ENCODE data around the gene PALB2.

PALB2 gene

DNA sequence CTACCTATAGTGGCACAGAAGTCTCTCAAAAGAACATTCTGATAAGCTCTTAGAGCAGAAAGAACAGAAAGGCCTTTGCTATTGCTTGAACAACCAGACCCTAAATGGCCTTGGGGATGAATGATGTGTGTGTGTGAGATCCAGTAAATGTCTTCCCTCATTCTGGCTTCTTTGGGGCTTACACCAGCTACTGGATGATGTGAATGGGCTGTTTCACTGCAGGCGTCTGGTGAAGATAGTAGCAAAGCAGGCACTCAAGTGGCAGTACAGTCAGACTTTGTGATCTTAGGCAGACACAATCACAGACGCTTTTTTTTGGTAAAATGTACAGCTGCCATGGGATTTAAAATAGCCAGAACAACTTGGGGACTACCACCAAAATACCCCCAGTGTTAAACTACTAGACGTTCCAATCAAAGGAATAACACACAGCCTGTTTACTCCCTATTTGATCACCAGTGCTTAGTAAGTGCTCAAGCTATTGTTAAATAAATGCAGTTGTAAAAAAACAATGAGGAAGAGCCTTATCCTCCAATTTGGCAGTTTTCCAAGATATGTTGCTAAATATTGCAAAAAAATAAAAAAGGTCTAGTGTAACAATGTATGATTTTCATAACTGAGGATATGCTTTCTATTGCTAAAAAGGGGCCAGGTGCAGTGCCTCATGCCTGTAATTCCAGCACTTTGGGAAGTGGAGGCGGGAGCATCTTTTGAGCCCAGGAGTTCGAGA is 62.8 kb downstream of the PALB2 start:
- H3K4me3 ChIP-seq (ENCODE audit: low read depth, low read length) = no peak overlapping the region
- TF ChIP-seq, protein P1, sequence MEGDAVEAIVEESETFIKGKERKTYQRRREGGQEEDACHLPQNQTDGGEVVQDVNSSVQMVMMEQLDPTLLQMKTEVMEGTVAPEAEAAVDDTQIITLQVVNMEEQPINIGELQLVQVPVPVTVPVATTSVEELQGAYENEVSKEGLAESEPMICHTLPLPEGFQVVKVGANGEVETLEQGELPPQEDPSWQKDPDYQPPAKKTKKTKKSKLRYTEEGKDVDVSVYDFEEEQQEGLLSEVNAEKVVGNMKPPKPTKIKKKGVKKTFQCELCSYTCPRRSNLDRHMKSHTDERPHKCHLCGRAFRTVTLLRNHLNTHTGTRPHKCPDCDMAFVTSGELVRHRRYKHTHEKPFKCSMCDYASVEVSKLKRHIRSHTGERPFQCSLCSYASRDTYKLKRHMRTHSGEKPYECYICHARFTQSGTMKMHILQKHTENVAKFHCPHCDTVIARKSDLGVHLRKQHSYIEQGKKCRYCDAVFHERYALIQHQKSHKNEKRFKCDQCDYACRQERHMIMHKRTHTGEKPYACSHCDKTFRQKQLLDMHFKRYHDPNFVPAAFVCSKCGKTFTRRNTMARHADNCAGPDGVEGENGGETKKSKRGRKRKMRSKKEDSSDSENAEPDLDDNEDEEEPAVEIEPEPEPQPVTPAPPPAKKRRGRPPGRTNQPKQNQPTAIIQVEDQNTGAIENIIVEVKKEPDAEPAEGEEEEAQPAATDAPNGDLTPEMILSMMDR (IDR thresholded peaks at IDR 0.05; ENCODE audit: low read depth, low read length) = no peak

GRCh38 chr16:23577493-23577892 is 63.6 kb downstream of the PALB2 start:
- TF ChIP-seq, protein P1 (IDR thresholded peaks at IDR 0.05; ENCODE audit: low read depth, low read length) = no peak
- H3K4me3 ChIP-seq (ENCODE audit: low read depth, low read length) = no peak overlapping the region

GRCh38 chr16:23575834-23576233 is 65.3 kb downstream of the PALB2 start:
- TF ChIP-seq, protein P1 (IDR thresholded peaks at IDR 0.05; ENCODE audit: low read depth, low read length) = no peak
- H3K4me3 ChIP-seq (ENCODE audit: low read depth, low read length) = no peak overlapping the region

- no peak overlapping the region for H3K4me3 ChIP-seq (ENCODE audit: low read depth, low read length)
- TF ChIP-seq, protein P1 (IDR thresholded peaks at IDR 0.05; ENCODE audit: low read depth, low read length) = no peak
Measured at GRCh38 chr16:23573817-23574216, 67.3 kb downstream of the PALB2 start.

DNA sequence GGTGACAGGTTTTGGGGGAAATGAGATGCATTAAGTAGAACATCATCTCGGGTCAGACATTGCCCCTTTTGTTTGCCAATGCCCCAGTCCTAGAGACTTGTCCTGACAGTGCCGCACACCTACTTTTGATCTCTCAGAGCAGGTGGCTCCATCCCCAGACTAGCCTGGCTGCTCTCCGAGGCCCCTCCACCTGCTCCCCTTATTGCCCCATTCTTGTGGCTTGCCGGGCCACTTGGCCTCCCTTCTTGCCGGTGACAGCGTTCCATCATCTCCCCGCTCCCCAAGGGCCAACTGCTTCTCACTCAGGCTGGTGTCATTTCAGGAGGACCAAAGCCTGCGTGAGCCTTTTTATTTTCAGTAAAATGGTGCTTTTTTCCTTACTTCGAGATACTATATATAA is 68.7 kb downstream of the PALB2 start:
- TF ChIP-seq, protein P1 (IDR thresholded peaks at IDR 0.05; ENCODE audit: low read depth, low read length) = no peak
- no peak overlapping the region for H3K4me3 ChIP-seq (ENCODE audit: low read depth, low read length)

DNA sequence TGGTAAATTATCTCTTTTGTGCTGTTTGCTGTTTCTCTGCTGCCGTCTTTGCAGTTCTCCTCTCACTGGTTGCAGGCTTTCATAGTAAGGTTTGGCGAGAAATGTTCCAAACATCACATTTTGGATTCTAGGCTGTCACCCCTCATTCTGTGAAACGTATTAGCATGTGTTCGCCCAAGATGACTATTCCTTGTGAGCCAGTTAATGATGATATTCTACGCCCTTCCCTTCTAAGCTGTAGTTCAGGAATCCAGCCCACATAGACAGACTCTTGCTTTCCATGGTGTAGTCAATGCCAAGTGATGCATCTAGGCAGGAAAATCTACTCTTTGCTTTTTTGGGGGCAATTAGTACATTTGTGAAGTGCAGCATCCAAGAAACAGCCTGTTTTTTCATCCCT is 69.2 kb downstream of the PALB2 start:
- TF ChIP-seq, protein P1 (IDR thresholded peaks at IDR 0.05; ENCODE audit: low read depth, low read length) = no peak
- H3K4me3 ChIP-seq (ENCODE audit: low read depth, low read length) = no peak overlapping the region

DNA sequence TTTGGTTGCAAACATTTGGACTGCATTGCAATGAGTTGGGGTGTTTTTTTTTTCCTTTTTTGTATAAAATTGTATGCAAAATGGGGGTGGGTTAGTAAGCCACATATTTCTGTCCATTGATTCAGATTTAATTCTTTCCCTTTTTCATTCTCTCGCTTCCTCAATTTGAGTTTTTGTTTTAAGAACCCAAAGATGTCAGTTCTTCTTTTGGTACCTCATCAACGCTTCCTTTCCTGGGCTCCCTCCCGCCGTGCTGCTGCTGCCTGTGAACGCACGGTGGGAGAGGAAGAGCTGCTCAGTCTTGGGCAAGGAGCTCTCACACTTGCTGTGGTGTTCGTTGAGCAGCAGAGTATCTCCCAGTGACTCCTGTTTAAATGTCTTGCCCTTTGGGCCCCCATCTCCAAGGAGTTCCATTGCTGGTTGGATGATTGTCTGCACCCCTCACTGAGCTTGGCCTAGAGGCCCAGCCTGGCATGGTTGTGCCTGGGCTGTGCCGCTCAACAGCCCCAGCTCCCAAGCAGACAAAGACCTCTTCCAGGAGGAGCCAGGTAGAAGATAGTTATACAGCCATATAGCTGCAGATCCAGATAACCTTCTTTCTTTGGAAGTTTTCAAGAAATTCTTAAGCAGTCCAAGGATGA is 70.0 kb downstream of the PALB2 start:
- TF ChIP-seq, protein P1 (IDR thresholded peaks at IDR 0.05; ENCODE audit: low read depth, low read length) = no peak
- H3K4me3 ChIP-seq (ENCODE audit: low read depth, low read length) = no peak overlapping the region
